B cell (primary cell): ENCODE results near the gene GAB4.

ENCODE experiments used
- CTCF ChIP-seq: fragments of 200-600 bp; IDR thresholded peaks from one replicate; pipeline ENCODE4 v1.8.0; 2022; ENCODE audit warnings: antibody characterized with exemption, mild to moderate bottlenecking
- EZH2 ChIP-seq: IDR thresholded peaks from 2 replicates; pipeline ENCODE4 v1.6.1; 2012; ENCODE audit warnings: borderline replicate concordance, low read depth, mild to moderate bottlenecking, moderate library complexity, low read length; ENCODE audit not compliant: insufficient read depth, poor library complexity, severe bottlenecking

- TF ChIP-seq CTCF = no peak
- TF ChIP-seq EZH2 = no peak
Observed at GRCh38 chr22:16964366-16964765, 43.7 kb downstream of the GAB4 start.
